Measurements from ENCODE around the gene PCNX4. TPM values are rescaled to one million over a fixed set of nuclear protein-coding genes. Genes with fewer than 3 reads are reported as not detected.

PCNX4 gene
- total and polyA plus RNA-seq, 7 experiments from 2014 or later = 17.2 to 48.2 (median 36.4) TPM

Other genes starting within 250 kb of the PCNX4 start
- 1 to 10 TPM in 2 of 5 experiments, under 1 TPM in 2, not detected in 1; 0.24 to 9.4 (median 0.77) TPM for gene RTN1, start 221.1 kb upstream of the PCNX4 start, total RNA-seq
- not detected for gene RTN1, start 221.1 kb upstream of the PCNX4 start, polyA plus RNA-seq
- not detected for gene LRRC9, start 171.8 kb upstream of the PCNX4 start, total RNA-seq
- not detected for gene LRRC9, start 171.8 kb upstream of the PCNX4 start, polyA plus RNA-seq
- gene DHRS7, start 73.5 kb downstream of the PCNX4 start, total RNA-seq = 10 to 100 TPM; 29.9 to 50.9 (median 38.0) TPM
- 100 to 1,000 TPM; 108 to 118 TPM for gene DHRS7, start 73.5 kb downstream of the PCNX4 start, polyA plus RNA-seq
- gene PPM1A, start 157.3 kb downstream of the PCNX4 start, total RNA-seq = 10 to 100 TPM; 42.0 to 71.4 (median 47.3) TPM
- gene PPM1A, start 157.3 kb downstream of the PCNX4 start, polyA plus RNA-seq = 10 to 100 TPM; 15.7 to 20.8 TPM